Stomach (tissue), 9 donors: ENCODE data around the gene HSD17B7. TPM values are rescaled to one million over a fixed set of nuclear protein-coding genes. Genes with fewer than 3 reads are reported as not detected.

Experiments
- DNase-seq, 2 donors: peaks; one replicate each; pipeline versions ENCODE4 v3.0.0 to v3.0.0-alpha.2; 2013 to 2019
- H3K27ac ChIP-seq, 5 donors: fragments of 200-600 bp in 4 of 5; sonication (generic) in 4 of 5; one replicate each; pipeline ENCODE4 v1.5.1; 2013 to 2019; ENCODE audit warnings: mild to moderate bottlenecking in 1 of 5, moderate library complexity in 1 of 5
- H3K27me3 ChIP-seq, 3 donors: fragments of 200-600 bp; sonication (generic); one replicate each; pipeline ENCODE4 v1.5.1; 2017 to 2019; ENCODE audit warnings: mixed run types in 1 of 3
- H3K36me3 ChIP-seq, 4 donors: fragments of 200-600 bp; sonication (generic); 1 replicate in 3 of 4; 2 replicates in 1 of 4; pipeline ENCODE4 v1.5.1; 2016 to 2019
- H3K4me1 ChIP-seq, 4 donors: fragments of 200-600 bp; sonication (generic); one replicate each; pipeline ENCODE4 v1.5.1; 2016 to 2019
- H3K4me3 ChIP-seq, 4 donors: fragments of 200-600 bp; sonication (generic) in 3 of 4; one replicate each; pipeline ENCODE4 v1.5.1; 2016 to 2019; ENCODE audit warnings: mild to moderate bottlenecking in 1 of 4
- H3K9me3 ChIP-seq, 4 donors: fragments of 200-600 bp; sonication (generic); one replicate each; pipeline ENCODE4 v1.5.1; 2016 to 2019
- CTCF ChIP-seq, 7 experiments: fragments of 450-650 bp in 4 of 7; fragments of 200-600 bp in 3 of 7; sonication (generic) in 3 of 7; IDR thresholded peaks; one replicate each; pipeline ENCODE4 v1.5.1; 2016 to 2019; ENCODE audit warnings: antibody characterized with exemption in 7 of 7, control low read depth in 2 of 7, mild to moderate bottlenecking in 1 of 7
- EP300 ChIP-seq: sonication (generic); formaldehyde crosslinking; IDR thresholded peaks from one replicate; pipeline ENCODE4 v1.6.1; 2017; ENCODE audit warnings: antibody characterized with exemption
- POLR2A ChIP-seq, 4 donors: fragments of 450-650 bp; IDR thresholded peaks; one replicate each; pipeline ENCODE4 v1.6.1; 2016; ENCODE audit warnings: antibody characterized with exemption in 4 of 4, control low read depth in 2 of 4, mild to moderate bottlenecking in 1 of 4, moderate library complexity in 1 of 4
- POLR2AphosphoS5 ChIP-seq, 3 donors: sonication (generic); formaldehyde crosslinking; IDR thresholded peaks; one replicate each; pipeline ENCODE4 v1.6.1; 2016; ENCODE audit warnings: antibody characterized with exemption in 3 of 3
- WGBS, 5 donors: extraction: QIAGEN DNeasy Blood & Tissue Kit in 3 of 5; methylation state at CpG; one replicate each; pipeline versions ENCODE4 v1.1.5 to v1.1.7; 2013 to 2018; 5-methylcytosine and 5-hydroxymethylcytosine counted together
- intact Hi-C: fragments of 100-400 bp; cut with DNase I; formaldehyde crosslinking; loops from one replicate; pipeline ENCODE4 v1.15.1; 2023; ENCODE audit warnings: low total_unique reads
- polyA plus RNA-seq, 3 donors: library from polyadenylated mRNA; stranded (reverse); fragments of 200-250 nt; gene quantifications; one replicate each; pipeline ENCODE4 v1.2.3, GENCODE V29; 2013
- total RNA-seq, 5 donors: library from RNA; depleted of rRNA; stranded (reverse); fragments of >200 nt; gene quantifications; one replicate each; pipeline versions ENCODE4 v1.1.0 to v1.2.3, GENCODE V29; 2014 to 2016
- donor health status: healthy with polysubstance abuse.
- donor health status: Bipolar disorder and iron deficiency.
- donor health status: healthy.

Gene HSD17B7
- total and polyA plus RNA-seq, 8 donors: 2.3 to 75.9 (median 11.9) TPM

- H3K27me3 ChIP-seq: no peaks in the 10 kb centered on the region
- no peak overlapping the region for H3K4me3 ChIP-seq
- no peak for TF ChIP-seq EP300
- TF ChIP-seq POLR2AphosphoS5 (IDR thresholded peaks at IDR 0.05): peak in 2 of 3 donors; percentile 27 to 36
- no peak for TF ChIP-seq CTCF (IDR thresholded peaks at IDR 0.05)
- no peak for TF ChIP-seq POLR2A (IDR thresholded peaks at IDR 0.05)
- DNase-seq: no peak
- intact Hi-C loops: no loop called here
- H3K4me1 ChIP-seq: no peaks in the 10 kb centered on the region
- no peaks in the 10 kb centered on the region for H3K9me3 ChIP-seq
- H3K36me3 ChIP-seq: no peaks in the 10 kb centered on the region
- WGBS, 5 donors: 83 to 90% (median 86%) methylated on average over 16 of the region's 16 CpGs
- no peak overlapping the region for H3K27ac ChIP-seq
Measured at GRCh38 chr1:162846256-162847212, 56.0 kb downstream of the HSD17B7 start.

- Histone ChIP-seq H3K4me3 (no peak overlapping the region), H3K4me1 (no peaks in the 10 kb centered on the region), H3K9me3 (no peaks in the 10 kb centered on the region), H3K27me3 (no peaks in the 10 kb centered on the region), H3K27ac (no peak overlapping the region), H3K36me3 (no peaks in the 10 kb centered on the region)
- TF ChIP-seq EP300 (no peak), POLR2A (IDR thresholded peaks at IDR 0.05) (no peak), POLR2AphosphoS5 (IDR thresholded peaks at IDR 0.05) (no peak), CTCF (IDR thresholded peaks at IDR 0.05) (peak in 5 of 7 experiments; percentile 41 to 99 (median 89))
- 9 to 11% (median 10%) methylated on average over 3 of the region's 3 CpGs for WGBS, 5 donors
- DNase-seq: peak; percentile 88 to 90
- intact Hi-C loops: no loop called here
Measured at GRCh38 chr1:162847839-162848453, 57.4 kb downstream of the HSD17B7 start.

GRCh38 chr1:162849711-162850110 lies 59.2 kb downstream of the HSD17B7 start:
- intact Hi-C loops: loop anchor here (10.0 kb wide), 1 partner anchor 325 kb away; no protein-coding TSS in a partner anchor
- no peaks in the 10 kb centered on the region for H3K9me3 ChIP-seq
- H3K27ac ChIP-seq: no peak overlapping the region
- no peak for DNase-seq
- TF ChIP-seq POLR2A (IDR thresholded peaks at IDR 0.05) (no peak), CTCF (IDR thresholded peaks at IDR 0.05) (no peak), POLR2AphosphoS5 (IDR thresholded peaks at IDR 0.05) (no peak), EP300 (no peak)
- WGBS, 5 donors: 63 to 75% (median 69%) methylated on average over 2 of the region's 2 CpGs
- H3K27me3 ChIP-seq: no peaks in the 10 kb centered on the region
- H3K36me3 ChIP-seq: no peaks in the 10 kb centered on the region
- H3K4me3 ChIP-seq: no peak overlapping the region
- no peaks in the 10 kb centered on the region for H3K4me1 ChIP-seq

GRCh38 chr1:162851341-162851740 lies 60.8 kb downstream of the HSD17B7 start:
- H3K27ac ChIP-seq: no peak overlapping the region
- intact Hi-C loops: loop anchor here (10.0 kb wide), 1 partner anchor 323 kb away; no protein-coding TSS in a partner anchor
- no peaks in the 10 kb centered on the region for H3K9me3 ChIP-seq
- 80 to 100% (median 93%) methylated on average over 1 of the region's 1 CpG for WGBS, 5 donors
- H3K4me1 ChIP-seq: peaks cover 0 to 2% (median 0%) of the 10 kb centered on the region in 4 donors
- DNase-seq: no peak
- no peaks in the 10 kb centered on the region for H3K36me3 ChIP-seq
- H3K27me3 ChIP-seq: no peaks in the 10 kb centered on the region
- no peak overlapping the region for H3K4me3 ChIP-seq
- TF ChIP-seq POLR2AphosphoS5 (IDR thresholded peaks at IDR 0.05): no peak
